ENCODE data around the gene PTGFRN.

Gene PTGFRN

GRCh38 chr1:116986421-116987255, 76.9 kb downstream of the PTGFRN start:
- DNase-seq (ENCODE audit: low read depth, low spot score): no peak
- H3K9ac ChIP-seq (ENCODE audit: insufficient read length): no peak overlapping the region
- peaks cover 11% of the 10 kb centered on the region; the same call in 1 of the 2 replicates for H3K36me3 ChIP-seq (ENCODE audit: insufficient read depth, low read length)

DNA sequence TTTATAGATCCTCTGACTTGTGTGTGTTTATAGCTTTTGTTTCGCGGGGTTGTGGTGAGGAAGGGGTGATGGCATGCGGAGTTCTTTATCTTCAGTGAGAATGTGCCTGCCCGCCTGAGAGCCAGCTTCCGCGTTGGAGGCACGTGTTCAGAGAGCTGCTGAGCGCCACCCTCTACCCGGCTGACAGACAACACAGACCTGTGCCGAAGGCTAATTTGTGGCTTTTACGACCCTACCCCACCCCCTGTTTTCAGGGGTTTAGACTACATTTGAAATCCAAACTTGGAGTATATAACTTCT, 77.5 kb downstream of the PTGFRN start:
- H3K9ac ChIP-seq (ENCODE audit: insufficient read length): no peak overlapping the region
- TF ChIP-seq EZH2 (IDR thresholded peaks at IDR 0.05) (no peak), POLR2AphosphoS5 (IDR thresholded peaks at IDR 0.05; ENCODE audit: borderline replicate concordance, low read depth, low read length) (no peak), FOXP2 (optimal IDR thresholded peaks at IDR 0.05; ENCODE audit: control extremely low read depth, extremely low read length, insufficient read depth) (no peak)
- no peak for DNase-seq (ENCODE audit: low read depth, low spot score)
- peaks cover 11% of the 10 kb centered on the region; the same call in 1 of the 2 replicates for H3K36me3 ChIP-seq (ENCODE audit: insufficient read depth, low read length)
- no peaks in the 10 kb centered on the region for H3K9me3 ChIP-seq (ENCODE audit: low read depth, low read length)
- no peak overlapping the region for H3K4me3 ChIP-seq
- peak overlapping the region; percentile 26; the same call in 1 of the 2 replicates for H3K27ac ChIP-seq

More at GRCh38 chr1:116986421-116987255, 76.9 kb downstream of the PTGFRN start:
- TF ChIP-seq POLR2AphosphoS5 (IDR thresholded peaks at IDR 0.05; ENCODE audit: borderline replicate concordance, low read depth, low read length) (no peak), EZH2 (IDR thresholded peaks at IDR 0.05) (no peak), FOXP2 (optimal IDR thresholded peaks at IDR 0.05; ENCODE audit: control extremely low read depth, extremely low read length, insufficient read depth) (no peak)
- Histone ChIP-seq H3K9me3 (ENCODE audit: low read depth, low read length) (no peaks in the 10 kb centered on the region), H3K27ac (peak overlapping the region; percentile 26; the same call in 1 of the 2 replicates), H3K4me3 (no peak overlapping the region)

DNA sequence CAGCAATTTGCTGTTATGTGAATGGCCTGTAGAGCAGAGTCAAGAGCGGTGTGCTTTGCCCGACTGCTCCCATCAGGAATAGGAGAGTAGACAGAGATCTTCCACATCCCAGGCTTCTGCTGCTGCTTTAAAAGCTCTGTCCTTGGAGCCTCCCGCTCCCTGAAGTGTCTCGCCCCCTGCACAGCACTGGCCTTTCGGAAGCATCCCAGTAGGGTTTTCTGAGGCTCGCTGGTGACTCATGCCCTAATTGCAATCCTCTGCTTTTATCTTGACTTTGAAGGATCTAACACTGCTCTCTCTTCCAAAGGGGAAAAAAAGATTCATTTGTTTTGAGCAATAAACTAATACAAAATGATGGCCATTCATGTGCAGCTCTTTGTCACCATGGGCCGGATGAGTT, 78.5 kb downstream of the PTGFRN start:
- Histone ChIP-seq H3K4me3 (no peak overlapping the region), H3K27ac (no peak overlapping the region), H3K9ac (ENCODE audit: insufficient read length) (no peak overlapping the region), H3K36me3 (ENCODE audit: insufficient read depth, low read length) (peaks cover 11% of the 10 kb centered on the region; the same call in 1 of the 2 replicates), H3K9me3 (ENCODE audit: low read depth, low read length) (no peaks in the 10 kb centered on the region)
- DNase-seq (ENCODE audit: low read depth, low spot score): no peak
- TF ChIP-seq EZH2 (IDR thresholded peaks at IDR 0.05): no peak
- TF ChIP-seq FOXP2 (optimal IDR thresholded peaks at IDR 0.05; ENCODE audit: control extremely low read depth, extremely low read length, insufficient read depth): no peak
- TF ChIP-seq POLR2AphosphoS5 (IDR thresholded peaks at IDR 0.05; ENCODE audit: borderline replicate concordance, low read depth, low read length): no peak

DNA sequence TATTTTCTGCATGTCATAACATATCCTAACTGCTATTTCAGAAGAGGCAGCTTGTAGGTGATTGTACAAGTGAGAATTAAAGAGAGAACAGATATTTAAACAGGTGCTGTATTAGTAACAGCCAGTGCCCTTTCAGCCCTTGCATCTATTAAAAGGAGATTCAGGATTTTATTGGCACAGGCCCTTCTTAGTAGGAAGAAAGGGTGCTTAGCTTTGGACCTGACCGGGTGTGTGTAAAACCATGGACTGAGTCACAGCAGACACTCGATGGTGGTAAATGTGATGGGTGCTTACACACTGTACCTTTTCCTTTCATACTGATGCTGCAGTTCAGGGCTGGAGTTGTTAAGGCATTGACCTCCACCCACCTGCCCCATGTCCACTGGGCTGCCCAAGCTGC, 79.2 kb downstream of the PTGFRN start:
- no peak overlapping the region for H3K4me3 ChIP-seq
- no peak overlapping the region for H3K27ac ChIP-seq
- peaks cover 11% of the 10 kb centered on the region; the same call in 1 of the 2 replicates for H3K36me3 ChIP-seq (ENCODE audit: insufficient read depth, low read length)
- no peak for DNase-seq (ENCODE audit: low read depth, low spot score)
- no peaks in the 10 kb centered on the region for H3K9me3 ChIP-seq (ENCODE audit: low read depth, low read length)
- no peak overlapping the region for H3K9ac ChIP-seq (ENCODE audit: insufficient read length)
- TF ChIP-seq POLR2AphosphoS5 (IDR thresholded peaks at IDR 0.05; ENCODE audit: borderline replicate concordance, low read depth, low read length): no peak
- no peak for TF ChIP-seq EZH2 (IDR thresholded peaks at IDR 0.05)
- no peak for TF ChIP-seq FOXP2 (optimal IDR thresholded peaks at IDR 0.05; ENCODE audit: control extremely low read depth, extremely low read length, insufficient read depth)

GRCh38 chr1:116989835-116990234, 80.1 kb downstream of the PTGFRN start:
- DNase-seq (ENCODE audit: low read depth, low spot score): no peak
- no peak overlapping the region for H3K27ac ChIP-seq
- H3K9ac ChIP-seq (ENCODE audit: insufficient read length): no peak overlapping the region
- peaks cover 6% of the 10 kb centered on the region; the same call in 1 of the 2 replicates for H3K36me3 ChIP-seq (ENCODE audit: insufficient read depth, low read length)
- H3K4me3 ChIP-seq: no peak overlapping the region
- no peaks in the 10 kb centered on the region for H3K9me3 ChIP-seq (ENCODE audit: low read depth, low read length)
- TF ChIP-seq FOXP2 (optimal IDR thresholded peaks at IDR 0.05; ENCODE audit: control extremely low read depth, extremely low read length, insufficient read depth) (no peak), EZH2 (IDR thresholded peaks at IDR 0.05) (no peak), POLR2AphosphoS5 (IDR thresholded peaks at IDR 0.05; ENCODE audit: borderline replicate concordance, low read depth, low read length) (no peak)

- no peak overlapping the region for H3K4me3 ChIP-seq
- H3K27ac ChIP-seq: no peak overlapping the region
- H3K9me3 ChIP-seq (ENCODE audit: low read depth, low read length): no peaks in the 10 kb centered on the region
- no peak for DNase-seq (ENCODE audit: low read depth, low spot score)
- H3K9ac ChIP-seq (ENCODE audit: insufficient read length): no peak overlapping the region
- peaks cover 6% of the 10 kb centered on the region; the same call in 1 of the 2 replicates for H3K36me3 ChIP-seq (ENCODE audit: insufficient read depth, low read length)
- no peak for TF ChIP-seq FOXP2 (optimal IDR thresholded peaks at IDR 0.05; ENCODE audit: control extremely low read depth, extremely low read length, insufficient read depth)
- TF ChIP-seq POLR2AphosphoS5 (IDR thresholded peaks at IDR 0.05; ENCODE audit: borderline replicate concordance, low read depth, low read length): no peak
- TF ChIP-seq EZH2 (IDR thresholded peaks at IDR 0.05): no peak
Measured at GRCh38 chr1:116990612-116991151, 81.0 kb downstream of the PTGFRN start.

DNA sequence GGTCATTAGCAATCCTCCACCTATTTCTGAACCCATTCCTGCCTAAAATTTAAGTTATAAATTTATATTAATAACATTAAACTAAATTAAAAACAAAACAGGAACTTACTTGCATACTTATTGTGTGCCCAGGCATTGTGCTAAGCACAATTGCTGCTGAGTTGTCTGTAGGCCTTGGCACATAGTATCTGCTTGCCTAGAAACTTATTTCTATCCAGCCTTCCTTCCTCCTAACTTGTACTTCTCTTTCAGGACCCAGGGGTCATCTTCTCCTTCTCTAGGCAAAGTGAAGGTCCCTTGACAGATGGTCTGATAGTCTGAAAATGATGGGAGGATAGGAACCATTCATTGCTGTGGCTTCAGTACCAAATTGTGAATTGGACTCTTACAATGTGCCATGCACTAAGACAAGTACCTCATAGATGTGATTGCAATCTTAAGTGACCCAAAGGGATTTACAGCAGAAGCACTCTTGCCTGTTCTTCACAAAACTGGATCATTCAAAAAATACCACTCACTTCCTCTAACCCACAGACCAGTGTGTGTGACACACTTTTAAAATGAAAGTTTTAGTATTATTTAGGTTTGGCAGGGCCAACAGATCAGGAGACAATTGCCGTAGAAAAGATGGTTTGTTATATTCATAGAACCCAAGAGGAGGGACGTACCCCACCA, 81.6 kb downstream of the PTGFRN start:
- no peak overlapping the region for H3K4me3 ChIP-seq
- H3K9me3 ChIP-seq (ENCODE audit: low read depth, low read length): no peaks in the 10 kb centered on the region
- H3K36me3 ChIP-seq (ENCODE audit: insufficient read depth, low read length): peaks cover 6% of the 10 kb centered on the region; the same call in 1 of the 2 replicates
- DNase-seq (ENCODE audit: low read depth, low spot score): no peak
- H3K9ac ChIP-seq (ENCODE audit: insufficient read length): no peak overlapping the region
- no peak overlapping the region for H3K27ac ChIP-seq
- TF ChIP-seq EZH2 (IDR thresholded peaks at IDR 0.05) (no peak), FOXP2 (optimal IDR thresholded peaks at IDR 0.05; ENCODE audit: control extremely low read depth, extremely low read length, insufficient read depth) (no peak), POLR2AphosphoS5 (IDR thresholded peaks at IDR 0.05; ENCODE audit: borderline replicate concordance, low read depth, low read length) (no peak)

DNA sequence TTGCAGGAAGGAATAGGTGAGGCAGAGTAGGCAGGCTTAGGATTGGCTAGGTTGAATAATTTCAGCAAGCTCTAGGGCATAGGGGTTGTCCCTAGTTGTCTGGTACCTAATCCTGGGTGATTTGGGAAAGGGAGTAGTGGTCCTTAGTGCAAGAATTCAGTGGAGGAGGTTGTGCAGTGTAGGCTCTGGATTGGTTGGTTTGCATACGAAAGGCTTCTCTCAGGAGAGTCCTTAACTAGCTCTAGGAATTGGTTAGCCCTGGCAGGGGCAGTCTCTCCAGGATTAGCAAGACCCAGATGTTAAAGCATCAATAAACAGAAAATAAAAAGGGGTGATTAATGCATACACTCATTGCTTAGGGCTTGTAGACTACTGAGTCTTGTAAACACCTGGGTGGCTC, 82.2 kb downstream of the PTGFRN start:
- Histone ChIP-seq H3K36me3 (ENCODE audit: insufficient read depth, low read length) (peaks cover 6% of the 10 kb centered on the region; the same call in 1 of the 2 replicates), H3K4me3 (no peak overlapping the region), H3K9ac (ENCODE audit: insufficient read length) (no peak overlapping the region), H3K27ac (no peak overlapping the region), H3K9me3 (ENCODE audit: low read depth, low read length) (no peaks in the 10 kb centered on the region)
- no peak for DNase-seq (ENCODE audit: low read depth, low spot score)
- TF ChIP-seq FOXP2 (optimal IDR thresholded peaks at IDR 0.05; ENCODE audit: control extremely low read depth, extremely low read length, insufficient read depth) (no peak), EZH2 (IDR thresholded peaks at IDR 0.05) (no peak), POLR2AphosphoS5 (IDR thresholded peaks at IDR 0.05; ENCODE audit: borderline replicate concordance, low read depth, low read length) (no peak)

Measured in SK-N-MC (cell line).